A673 (cell line): ENCODE measurements around the gene ZNF683. TPM values are rescaled to one million over a fixed set of nuclear protein-coding genes. Genes with fewer than 3 reads are reported as not detected.

Experiments used
- BruUV-seq: library from RNA; stranded (reverse); fragments of 400-500 nt; replicated peaks from 2 replicates; lab custom pipeline; 2021; lab: Mats Ljungman, UMichigan
- CTCF ChIA-PET: fragments of 300-600 bp; sonication (Branson Sonifier 250); formaldehyde crosslinking; loops from one replicate; lab custom pipeline; 2022; ENCODE audit warnings: antibody characterized with exemption; lab: Charles Lee
- POLR2A ChIA-PET: fragments of 300-600 bp; sonication (Branson Sonifier 250); formaldehyde crosslinking; loops from one replicate; lab custom pipeline; 2022; ENCODE audit warnings: antibody characterized with exemption; ENCODE audit not compliant: low non-redundant PET; lab: Charles Lee
- DNase-seq: peaks from one replicate; pipeline ENCODE4 v3.0.0-alpha.2; 2015; ENCODE audit warnings: low spot score
- H3K27ac ChIP-seq: fragments of 200-600 bp; sonication (generic); 2 replicates; pipeline ENCODE4 v1.5.1; 2016; ENCODE audit warnings: mixed run types, low read depth, mild to moderate bottlenecking, mixed read lengths, antibody characterized with exemption, low read length; ENCODE audit not compliant: poor library complexity, severe bottlenecking
- H3K27me3 ChIP-seq: fragments of 200-600 bp; sonication (generic); replicated peaks from 2 replicates; pipeline ENCODE4 v1.6.1; 2017; ENCODE audit warnings: mixed run types, low read depth, mild to moderate bottlenecking, mixed read lengths, antibody characterized with exemption, low read length; ENCODE audit not compliant: insufficient read depth, poor library complexity
- H3K36me3 ChIP-seq: fragments of 200-600 bp; sonication (generic); 2 replicates; pipeline ENCODE4 v1.6.1; 2016; ENCODE audit warnings: mixed run types, mild to moderate bottlenecking, mixed read lengths, antibody characterized with exemption, low read length; ENCODE audit not compliant: insufficient read depth, poor library complexity, severe bottlenecking
- H3K4me1 ChIP-seq: fragments of 200-600 bp; sonication (generic); 2 replicates; pipeline ENCODE4 v1.6.1; 2017; ENCODE audit warnings: mixed run types, mild to moderate bottlenecking, mixed read lengths, antibody characterized with exemption, low read length; ENCODE audit not compliant: insufficient read depth, poor library complexity, severe bottlenecking
- H3K4me3 ChIP-seq: fragments of 200-600 bp; sonication (generic); 2 replicates; pipeline ENCODE4 v1.5.1; 2016; ENCODE audit warnings: low read depth, mixed run types, mild to moderate bottlenecking, mixed read lengths, low read length; ENCODE audit not compliant: poor library complexity, severe bottlenecking
- H3K9me3 ChIP-seq: fragments of 200-600 bp; sonication (generic); 2 replicates; pipeline ENCODE4 v1.6.1; 2016; ENCODE audit warnings: mixed run types, low read depth, mild to moderate bottlenecking, mixed read lengths, antibody characterized with exemption, low read length; ENCODE audit not compliant: poor library complexity, severe bottlenecking
- CTCF ChIP-seq: fragments of 300-800, 200-600 bp; sonication (generic); conservative IDR thresholded peaks from 2 replicates; pipeline ENCODE4 v1.5.1; 2017; ENCODE audit warnings: low read depth, mild to moderate bottlenecking, antibody characterized with exemption, low read length, moderate library complexity, mixed read lengths
- EZH2 ChIP-seq: fragments of 200-600 bp; sonication (generic); IDR thresholded peaks from 2 replicates; pipeline ENCODE4 v1.6.1; 2017; ENCODE audit warnings: borderline replicate concordance, low read depth, mild to moderate bottlenecking, mixed read lengths, antibody characterized with exemption, low read length; ENCODE audit not compliant: poor library complexity, severe bottlenecking
- intact Hi-C: fragments of 100-400 bp; cut with micrococcal nuclease; formaldehyde crosslinking; loops from one replicate; pipeline ENCODE4 v1.10.0; 2022; ENCODE audit not compliant: unreplicated experiment
- total RNA-seq: library from RNA; stranded (reverse); gene quantifications from 2 replicates; pipeline ENCODE4 v1.2.3, GENCODE V29; 2021

ZNF683 gene
- total RNA-seq, 1 experiment from 2014 or later = not detected

GRCh38 chr1:26411624-26412074 lies 39.1 kb upstream of the ZNF683 start:
- DNase-seq = no peak
- intact Hi-C loops = no loop called here
- H3K27ac ChIP-seq = no peak overlapping the region
- H3K36me3 ChIP-seq = no peaks in the 10 kb centered on the region
- no peaks in the 10 kb centered on the region for H3K9me3 ChIP-seq
- no TSS peak for BruUV-seq
- ChIA-PET CTCF (interaction anchor here (1.5 kb wide), 1 partner anchor 8 kb away, joined by 8 read pairs; no protein-coding TSS in a partner anchor), POLR2A (no interaction called here)
- H3K4me3 ChIP-seq = no peak overlapping the region
- peaks cover 75% of the 10 kb centered on the region for H3K27me3 ChIP-seq
- TF ChIP-seq EZH2 (no peak), CTCF (no peak)
- no peaks in the 10 kb centered on the region for H3K4me1 ChIP-seq

GRCh38 chr1:26410706-26411623 lies 38.4 kb upstream of the ZNF683 start, which contains the start of gene LIN28A:
TSS of gene LIN28A (plus strand) at chr1:26410817. CDS start at chr1:26410892, 75 bp downstream.
- no TSS peak for BruUV-seq
- CTCF ChIA-PET = interaction anchor here (1.5 kb wide), 1 partner anchor 9 kb away, joined by 8 read pairs; no protein-coding TSS in a partner anchor
- intact Hi-C loops = no loop called here
- H3K36me3 ChIP-seq = no peaks in the 10 kb centered on the region
- H3K4me1 ChIP-seq = no peaks in the 10 kb centered on the region
- H3K27me3 ChIP-seq = peaks cover 78% of the 10 kb centered on the region
- TF ChIP-seq CTCF (no peak), EZH2 (peak; percentile 96)
- no peak within 1 kb of the TSS for H3K27ac ChIP-seq
- no peaks in the 10 kb centered on the region for H3K9me3 ChIP-seq
- POLR2A ChIA-PET = no interaction called here
- H3K4me3 ChIP-seq = no peak within 1 kb of the TSS
- DNase-seq = no peak

- Histone ChIP-seq H3K9me3 (no peaks in the 10 kb centered on the region), H3K36me3 (no peaks in the 10 kb centered on the region), H3K27me3 (peaks cover 71% of the 10 kb centered on the region), H3K4me3 (no peak overlapping the region), H3K4me1 (no peaks in the 10 kb centered on the region), H3K27ac (no peak overlapping the region)
- no TSS peak for BruUV-seq
- DNase-seq = no peak
- TF ChIP-seq EZH2 = no peak
- TF ChIP-seq CTCF = no peak
- ChIA-PET POLR2A (no interaction called here), CTCF (no interaction called here)
- intact Hi-C loops = no loop called here
These were observed 36.7 kb upstream of the ZNF683 start for GRCh38 chr1:26409191-26409807.
